Effector memory CD4-positive, alpha-beta T cell (primary cell): Measurements from ENCODE around the gene NPAS3.

Source experiments
- DNase-seq, 3 donors: peaks; one replicate each; pipeline ENCODE4 v3.0.0-alpha.2; 2020
- H3K27ac ChIP-seq: 2 replicates; pipeline ENCODE4 v1.7.0; 2013; ENCODE audit warnings: mild to moderate bottlenecking, low read length, moderate library complexity; ENCODE audit not compliant: insufficient read depth, poor library complexity, severe bottlenecking
- H3K27me3 ChIP-seq: replicated peaks from 2 replicates; pipeline ENCODE4 v1.7.0; 2013; ENCODE audit warnings: mild to moderate bottlenecking, low read length; ENCODE audit not compliant: insufficient read depth, control insufficient read depth, poor library complexity, severe bottlenecking
- H3K36me3 ChIP-seq: 2 replicates; pipeline ENCODE4 v1.7.0; 2013; ENCODE audit warnings: mild to moderate bottlenecking, low read length, moderate library complexity; ENCODE audit not compliant: control insufficient read depth, insufficient read depth
- H3K4me1 ChIP-seq: 2 replicates; pipeline ENCODE4 v1.7.0; 2013; ENCODE audit warnings: low read length, mild to moderate bottlenecking; ENCODE audit not compliant: control insufficient read depth, insufficient read depth, poor library complexity, severe bottlenecking
- H3K4me3 ChIP-seq: 2 replicates; pipeline ENCODE4 v1.7.0; 2013; ENCODE audit warnings: low read length, low read depth, mild to moderate bottlenecking; ENCODE audit not compliant: insufficient read depth, poor library complexity, severe bottlenecking
- H3K9me3 ChIP-seq: 2 replicates; pipeline ENCODE4 v1.7.0; 2013; ENCODE audit warnings: mild to moderate bottlenecking, low read length, moderate library complexity; ENCODE audit not compliant: control insufficient read depth

Gene NPAS3

DNA sequence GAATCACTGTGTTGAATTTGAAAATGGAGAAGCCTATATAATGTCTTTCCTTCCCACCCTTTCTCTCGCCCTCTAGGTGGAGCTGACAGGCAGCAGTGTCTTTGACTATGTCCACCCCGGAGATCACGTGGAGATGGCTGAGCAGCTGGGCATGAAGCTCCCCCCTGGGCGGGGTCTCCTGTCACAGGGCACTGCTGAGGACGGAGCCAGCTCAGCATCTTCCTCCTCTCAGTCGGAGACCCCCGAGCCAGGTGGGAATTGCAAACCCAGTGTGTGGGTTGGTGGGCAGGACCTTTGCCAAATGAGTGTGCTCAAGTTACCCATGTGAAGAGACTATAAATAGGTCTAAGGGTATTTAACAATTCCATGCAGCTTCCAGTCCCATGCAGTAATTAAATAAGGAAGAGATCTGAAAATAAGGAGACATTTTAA, 737.5 kb downstream of the NPAS3 start:
- Histone ChIP-seq H3K27me3 (no peaks in the 10 kb centered on the region), H3K27ac (no peak overlapping the region), H3K9me3 (no peaks in the 10 kb centered on the region), H3K4me1 (no peaks in the 10 kb centered on the region), H3K36me3 (no peaks in the 10 kb centered on the region), H3K4me3 (no peak overlapping the region)
- no peak for DNase-seq

DNA sequence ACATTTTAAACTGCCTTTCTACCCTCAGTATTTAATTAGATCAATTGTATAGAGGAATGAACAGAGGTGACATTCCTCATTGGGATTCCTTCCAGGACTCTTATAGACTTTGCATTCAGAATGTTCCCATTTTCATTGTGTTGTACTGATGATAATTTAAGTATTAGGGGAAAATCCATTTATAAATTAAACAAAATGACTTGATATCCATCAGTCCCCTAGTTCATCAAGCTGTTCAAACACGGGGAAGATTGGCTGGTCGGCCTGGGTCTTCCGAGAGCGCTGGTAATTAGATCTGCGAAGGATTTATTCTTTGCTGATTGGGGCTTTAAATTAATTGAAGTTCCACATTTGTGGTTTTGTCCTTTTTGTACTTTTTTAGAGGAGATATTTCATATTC, 738.2 kb downstream of the NPAS3 start:
- no peak overlapping the region for H3K27ac ChIP-seq
- no peaks in the 10 kb centered on the region for H3K27me3 ChIP-seq
- no peaks in the 10 kb centered on the region for H3K4me1 ChIP-seq
- no peak for DNase-seq
- no peak overlapping the region for H3K4me3 ChIP-seq
- H3K9me3 ChIP-seq, result no peaks in the 10 kb centered on the region
- no peaks in the 10 kb centered on the region for H3K36me3 ChIP-seq

DNA sequence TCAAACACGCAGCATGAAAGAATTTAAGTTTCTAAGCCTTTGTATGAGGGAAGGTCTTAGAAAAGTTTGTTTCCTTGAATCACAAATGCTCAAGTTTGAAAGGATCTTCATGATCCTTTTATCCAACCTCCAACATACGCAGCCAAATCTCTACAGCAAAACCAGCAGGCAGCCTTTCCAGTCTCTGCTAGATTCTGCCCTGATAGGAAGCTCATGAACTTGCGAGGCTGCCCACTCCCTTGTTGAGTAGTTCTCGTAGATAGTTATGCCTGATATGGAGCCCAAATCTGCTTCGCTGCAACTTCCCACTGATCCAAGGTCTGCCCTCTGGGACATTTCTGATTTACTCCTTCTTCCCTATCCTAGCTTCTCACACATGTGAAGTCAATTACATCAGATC, 739.3 kb downstream of the NPAS3 start:
- Histone ChIP-seq H3K27me3 (no peaks in the 10 kb centered on the region), H3K27ac (no peak overlapping the region), H3K4me1 (no peaks in the 10 kb centered on the region), H3K4me3 (no peak overlapping the region), H3K9me3 (no peaks in the 10 kb centered on the region), H3K36me3 (no peaks in the 10 kb centered on the region)
- DNase-seq, result no peak

DNA sequence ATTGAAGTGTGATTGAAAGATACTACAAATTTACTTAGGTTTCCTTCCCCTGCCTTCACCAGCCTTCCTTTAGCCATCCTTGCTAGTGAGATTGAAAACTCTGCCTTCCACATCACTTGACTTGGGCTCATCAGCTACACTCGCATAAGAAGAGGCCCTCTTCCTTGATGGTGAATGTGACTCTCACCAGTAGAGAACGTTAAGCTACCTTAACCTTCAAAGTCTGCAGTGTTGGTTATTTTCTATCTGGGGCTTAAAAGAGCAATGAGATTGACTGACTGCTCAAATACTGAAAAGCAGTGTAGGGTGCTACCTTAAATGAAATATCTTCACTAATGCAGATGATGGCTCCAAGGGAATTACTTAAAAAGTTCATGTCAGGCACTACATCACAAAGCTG, 740.3 kb downstream of the NPAS3 start:
- H3K9me3 ChIP-seq, result no peaks in the 10 kb centered on the region
- H3K27me3 ChIP-seq, result no peaks in the 10 kb centered on the region
- DNase-seq, result no peak
- H3K4me3 ChIP-seq, result no peak overlapping the region
- H3K27ac ChIP-seq, result no peak overlapping the region
- no peaks in the 10 kb centered on the region for H3K4me1 ChIP-seq
- no peaks in the 10 kb centered on the region for H3K36me3 ChIP-seq

DNA sequence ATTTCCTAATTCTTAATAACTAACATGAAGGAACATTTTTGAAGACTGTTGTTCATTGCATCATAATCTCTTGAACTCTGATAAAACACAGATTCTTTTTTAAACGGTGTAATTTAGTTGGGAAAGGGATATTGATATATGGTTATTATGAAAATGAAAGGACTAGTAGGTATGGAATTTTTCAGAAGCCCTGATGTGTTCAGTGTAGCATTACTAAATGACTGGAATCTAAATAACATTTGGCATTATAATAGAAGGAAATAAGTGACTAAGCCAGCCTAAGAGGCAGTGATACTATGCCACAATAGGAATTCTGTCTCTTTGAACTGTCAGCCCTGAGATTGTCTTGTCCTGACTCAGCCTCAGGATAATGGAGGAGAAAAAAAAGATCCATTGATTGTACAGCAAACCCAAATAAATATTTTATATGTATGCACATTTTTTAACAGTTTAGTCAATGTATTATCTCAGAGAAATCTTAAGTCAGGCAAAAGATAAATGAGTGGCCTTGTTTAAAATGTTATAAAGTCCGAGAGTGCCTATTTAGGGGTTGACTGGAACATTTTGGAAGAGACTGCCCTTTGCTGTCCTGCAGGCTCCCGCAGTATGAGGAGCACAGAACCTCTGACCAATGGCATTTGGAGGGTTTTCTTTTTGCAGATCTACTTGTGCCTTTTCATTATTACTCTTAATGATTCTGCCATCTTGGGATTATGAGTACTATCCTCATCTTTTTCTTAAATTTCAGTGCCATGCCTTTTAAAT, 741.0 kb downstream of the NPAS3 start:
- Histone ChIP-seq H3K9me3 (no peaks in the 10 kb centered on the region), H3K36me3 (no peaks in the 10 kb centered on the region), H3K4me3 (no peak overlapping the region), H3K4me1 (no peaks in the 10 kb centered on the region), H3K27ac (no peak overlapping the region), H3K27me3 (no peaks in the 10 kb centered on the region)
- DNase-seq, result no peak

DNA sequence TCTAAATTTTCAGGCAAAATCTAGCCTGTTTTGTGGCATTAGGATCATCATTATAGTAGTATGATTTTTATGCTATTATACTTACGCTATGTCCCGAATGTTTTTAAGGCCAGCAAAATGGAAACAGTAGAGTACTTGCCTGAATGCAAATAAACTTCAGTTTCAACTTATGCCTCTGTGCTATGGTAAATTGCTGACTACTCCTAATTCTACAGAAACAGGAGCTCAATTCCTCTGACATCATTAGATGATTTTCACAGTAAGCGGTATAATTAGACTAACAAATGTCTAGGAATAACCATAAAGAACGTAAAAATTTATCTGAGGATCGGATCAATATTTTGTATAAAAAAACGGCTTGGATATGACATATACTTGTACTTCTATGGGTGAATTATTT, 742.2 kb downstream of the NPAS3 start:
- no peaks in the 10 kb centered on the region for H3K9me3 ChIP-seq
- H3K27me3 ChIP-seq, result no peaks in the 10 kb centered on the region
- no peaks in the 10 kb centered on the region for H3K36me3 ChIP-seq
- no peak overlapping the region for H3K27ac ChIP-seq
- H3K4me3 ChIP-seq, result no peak overlapping the region
- no peaks in the 10 kb centered on the region for H3K4me1 ChIP-seq
- DNase-seq, result no peak

DNA sequence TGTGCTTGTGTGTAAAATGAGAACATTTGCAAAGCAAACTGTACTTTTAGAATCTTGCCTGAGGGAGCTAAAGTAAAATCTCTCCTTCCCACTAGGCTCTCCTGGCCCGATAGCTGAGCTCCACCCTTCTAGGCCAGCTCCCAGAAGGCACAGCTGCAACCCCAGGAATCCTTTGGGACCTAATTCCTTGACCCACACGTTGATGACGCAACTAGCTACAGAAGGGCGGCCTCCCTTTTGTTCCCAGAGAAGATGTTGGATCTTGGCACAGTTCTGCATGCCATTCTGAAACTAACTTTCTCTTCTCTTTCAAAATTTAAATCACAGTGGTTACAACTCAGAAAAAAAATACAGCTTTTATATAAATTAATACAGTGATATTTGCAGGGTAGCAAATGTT, 744.1 kb downstream of the NPAS3 start:
- no peak overlapping the region for H3K4me3 ChIP-seq
- no peak overlapping the region for H3K27ac ChIP-seq
- no peaks in the 10 kb centered on the region for H3K27me3 ChIP-seq
- H3K9me3 ChIP-seq, result no peaks in the 10 kb centered on the region
- no peak for DNase-seq
- H3K36me3 ChIP-seq, result no peaks in the 10 kb centered on the region
- H3K4me1 ChIP-seq, result no peaks in the 10 kb centered on the region

DNA sequence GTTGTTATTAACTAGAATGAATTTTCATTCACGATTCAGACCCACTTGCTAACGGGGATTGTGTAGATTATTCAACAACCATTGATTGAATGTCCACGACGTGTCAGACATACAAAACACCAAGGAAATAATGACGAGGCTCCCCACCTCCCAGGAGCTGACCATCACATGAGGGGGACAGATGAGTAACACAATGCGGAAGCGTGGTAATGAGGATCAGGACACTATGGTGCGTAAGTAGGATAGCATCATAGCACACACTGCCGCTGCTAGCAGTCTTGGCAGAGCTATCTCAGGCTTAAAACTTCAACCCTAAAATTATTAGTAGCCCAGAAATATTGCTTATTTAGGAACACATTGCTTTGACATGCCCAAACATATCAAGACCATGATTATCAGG, 746.3 kb downstream of the NPAS3 start:
- Histone ChIP-seq H3K9me3 (no peaks in the 10 kb centered on the region), H3K36me3 (no peaks in the 10 kb centered on the region)
- no peak for DNase-seq

DNA sequence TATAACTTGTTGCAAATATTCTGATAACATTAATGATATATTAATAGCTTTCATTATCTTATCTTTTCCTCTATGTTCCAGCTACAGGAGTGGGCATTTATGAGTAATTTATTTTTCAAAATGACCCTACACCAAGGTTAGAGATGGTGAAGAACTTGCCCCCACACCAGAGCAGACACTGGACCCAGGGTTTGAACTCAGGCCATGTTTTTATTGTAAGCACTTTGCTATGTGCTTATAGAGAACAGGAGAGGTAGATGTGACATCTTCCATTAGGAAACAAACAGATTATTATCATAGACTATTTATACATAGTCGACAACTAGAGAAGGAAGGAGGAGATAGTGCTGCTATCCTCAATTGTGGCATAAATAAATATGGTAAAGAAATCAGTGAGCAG, 747.0 kb downstream of the NPAS3 start:
- H3K9me3 ChIP-seq, result no peaks in the 10 kb centered on the region

More for the DNA sequence above, 746.3 kb downstream of the NPAS3 start:
- Histone ChIP-seq H3K27me3 (no peaks in the 10 kb centered on the region), H3K4me3 (no peak overlapping the region), H3K27ac (no peak overlapping the region), H3K4me1 (no peaks in the 10 kb centered on the region)

DNA sequence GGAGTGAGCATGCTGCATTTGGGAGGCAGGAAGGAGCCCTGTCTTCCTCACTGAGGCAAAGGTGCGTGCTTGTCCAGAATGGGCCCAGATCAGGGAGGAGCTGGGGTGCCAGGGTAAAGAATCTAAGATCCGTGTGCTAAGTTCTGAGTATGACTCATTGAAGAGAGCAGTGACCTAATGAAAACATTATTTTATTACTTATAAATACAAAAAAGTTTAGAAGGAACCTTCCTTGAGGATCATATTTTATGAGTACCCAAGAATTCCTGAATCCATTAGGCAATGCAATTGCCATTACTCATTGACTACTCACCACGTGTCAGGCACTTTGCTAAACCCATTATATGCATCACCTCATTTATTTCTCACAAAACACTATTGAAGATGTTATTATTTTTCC, 747.5 kb downstream of the NPAS3 start:
- Histone ChIP-seq H3K27me3 (no peaks in the 10 kb centered on the region), H3K36me3 (no peaks in the 10 kb centered on the region), H3K4me1 (no peaks in the 10 kb centered on the region), H3K9me3 (no peaks in the 10 kb centered on the region), H3K4me3 (no peak overlapping the region), H3K27ac (no peak overlapping the region)
- no peak for DNase-seq

More for the DNA sequence above, 747.0 kb downstream of the NPAS3 start:
- DNase-seq, result no peak
- H3K27ac ChIP-seq, result no peak overlapping the region
- no peak overlapping the region for H3K4me3 ChIP-seq
- H3K36me3 ChIP-seq, result no peaks in the 10 kb centered on the region
- H3K27me3 ChIP-seq, result no peaks in the 10 kb centered on the region
- H3K4me1 ChIP-seq, result no peaks in the 10 kb centered on the region
